ENCODE results near the gene MLX. TPM values are rescaled to one million over a fixed set of nuclear protein-coding genes. Genes with fewer than 3 reads are reported as not detected.

Gene MLX
- polyA plus RNA-seq, 6 donors from 2014 or later: 26.7 to 48.2 (median 32.9) TPM

DNA sequence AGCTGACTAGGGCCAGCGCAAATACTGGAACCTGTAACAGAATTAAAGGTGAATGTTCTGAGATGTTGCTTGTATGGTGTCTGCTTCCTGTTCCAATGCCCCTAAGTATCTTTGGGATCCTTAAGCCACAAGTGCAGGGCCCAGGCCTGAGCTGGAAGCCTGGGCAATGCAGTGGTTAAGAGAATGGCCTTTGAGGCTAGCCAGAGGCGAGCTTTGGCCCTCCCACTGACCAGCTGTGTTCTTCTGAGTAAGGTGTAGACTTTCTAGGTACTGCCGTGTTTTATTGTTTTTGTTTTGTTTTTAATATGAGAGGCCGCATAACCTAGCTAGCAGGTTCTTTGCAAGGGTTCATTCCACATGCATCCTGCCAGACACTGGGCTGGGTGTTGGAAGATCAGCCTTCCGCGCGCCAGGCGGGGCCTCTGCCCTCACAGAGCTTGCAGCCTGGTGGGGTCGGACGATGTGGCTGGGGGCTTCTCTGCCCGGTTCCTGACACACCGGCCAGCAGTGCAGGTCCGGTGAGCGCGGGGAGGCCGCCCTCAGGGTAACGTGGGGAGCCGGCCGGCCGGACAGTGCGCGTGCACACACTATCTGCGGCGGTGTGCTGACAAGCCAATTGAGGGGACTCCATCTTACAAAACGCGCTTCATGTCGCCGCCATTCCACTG lies 551 bp upstream of the MLX start:
- peak overlapping the region; percentile 56 to 94 (median 83) for H3K27ac Mint-ChIP-seq
- no peaks in the 10 kb centered on the region for H3K9me3 Mint-ChIP-seq
- peaks cover 29 to 62% (median 43%) of the 10 kb centered on the region in 3 donors for H3K4me1 Mint-ChIP-seq
- ATAC-seq (ENCODE audit: low read depth in 2 of 2): no peak
- no peaks in the 10 kb centered on the region for H3K36me3 Mint-ChIP-seq
- H3K27me3 Mint-ChIP-seq: no peaks in the 10 kb centered on the region
- DNase-seq: no peak
- peak overlapping the region; percentile 89 to 98 (median 94) for H3K4me3 Mint-ChIP-seq

DNA sequence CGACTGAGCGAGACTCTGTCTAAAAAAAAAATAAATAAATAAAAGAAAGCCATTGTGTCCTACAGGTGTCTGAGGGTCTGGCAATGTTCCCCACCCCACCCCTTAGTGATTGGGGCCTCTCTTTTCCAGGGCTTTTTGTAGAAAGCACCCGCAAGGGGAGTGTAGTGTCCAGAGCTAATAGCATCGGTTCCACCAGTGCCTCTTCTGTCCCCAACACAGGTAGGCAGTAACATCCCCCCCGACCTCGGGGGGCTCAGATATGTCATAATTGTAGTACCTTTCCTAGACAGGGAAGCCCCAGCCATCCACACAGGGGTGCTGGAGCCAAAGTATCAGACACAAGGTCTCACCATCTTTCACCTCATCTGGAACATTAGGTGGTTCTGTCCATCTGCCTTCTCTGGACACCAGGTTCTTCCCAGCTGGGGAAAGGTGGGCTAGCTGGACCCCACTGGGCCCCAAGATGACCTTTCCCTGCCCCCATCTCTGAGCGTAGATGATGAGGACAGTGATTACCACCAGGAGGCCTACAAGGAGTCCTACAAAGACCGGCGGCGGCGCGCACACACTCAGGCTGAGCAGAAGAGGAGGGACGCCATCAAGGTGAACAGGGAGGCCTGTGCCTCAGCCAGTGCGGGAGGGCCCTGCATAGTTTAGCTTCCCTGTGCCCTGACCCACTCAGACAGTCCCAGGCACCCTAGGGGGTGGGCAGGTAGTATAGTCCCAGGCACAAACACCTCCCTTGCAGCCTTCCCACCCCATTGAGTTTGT lies 1.6 kb downstream of the MLX start:
- Mint-ChIP-seq H3K4me3 (peak overlapping the region; percentile 24 to 96 (median 58)), H3K4me1 (peaks cover 22 to 46% (median 24%) of the 10 kb centered on the region in 3 donors), H3K27ac (peak overlapping the region in 4 of 6 donors; percentile 7 to 83 (median 38)), H3K27me3 (no peaks in the 10 kb centered on the region), H3K36me3 (peaks cover 3 to 10% of the 10 kb centered on the region in 2 donors), H3K9me3 (no peaks in the 10 kb centered on the region)
- DNase-seq: no peak
- no peak for ATAC-seq (ENCODE audit: low read depth in 2 of 2)

DNA sequence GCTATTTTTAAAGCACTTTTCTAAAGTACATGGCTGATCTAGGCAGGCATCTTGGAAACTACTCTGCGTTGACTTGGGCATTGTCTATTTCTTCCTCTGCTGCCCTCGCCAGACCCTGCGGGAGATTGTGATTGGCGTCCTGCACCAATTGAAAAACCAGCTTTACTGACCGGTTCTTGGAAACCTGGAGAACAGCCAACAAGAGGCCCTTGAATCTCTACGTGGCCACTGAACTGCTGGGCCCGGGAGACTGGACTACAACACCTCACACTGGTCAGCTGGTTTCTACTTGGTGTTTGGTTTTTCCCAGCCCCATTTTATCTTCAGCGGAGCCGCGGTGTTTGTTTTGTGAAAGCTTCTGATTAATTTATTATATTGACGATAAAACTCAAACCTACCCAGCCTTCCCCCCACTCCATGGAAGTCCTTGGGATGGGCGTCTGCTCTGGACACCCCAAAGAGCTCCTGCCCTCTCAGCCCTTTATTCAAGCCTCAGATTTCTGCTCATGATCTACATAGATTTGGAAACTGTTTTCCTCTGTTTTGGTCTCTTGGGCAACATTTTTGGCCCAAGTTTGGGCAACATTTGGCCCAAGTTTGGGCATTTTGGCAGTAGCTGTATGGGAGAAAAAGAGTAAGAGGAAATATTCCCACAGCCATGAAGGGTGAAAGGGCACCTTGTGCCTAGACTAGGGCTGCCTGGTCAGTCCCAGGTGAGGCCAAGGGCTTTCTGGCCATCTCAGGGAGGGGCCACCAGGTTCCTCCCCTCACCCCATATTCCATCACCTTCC lies 4.7 kb downstream of the MLX start:
- ATAC-seq (ENCODE audit: low read depth in 2 of 2) (no peak), DNase-seq (no peak)
- no peaks in the 10 kb centered on the region for H3K9me3 Mint-ChIP-seq
- peak overlapping the region in 2 of 8 donors; percentile 9 to 41 for H3K4me3 Mint-ChIP-seq
- H3K27ac Mint-ChIP-seq: no peak overlapping the region
- peaks cover 18 to 34% (median 28%) of the 10 kb centered on the region in 3 donors for H3K4me1 Mint-ChIP-seq
- H3K36me3 Mint-ChIP-seq: peaks cover 7 to 12% of the 10 kb centered on the region in 2 donors
- no peaks in the 10 kb centered on the region for H3K27me3 Mint-ChIP-seq

DNA sequence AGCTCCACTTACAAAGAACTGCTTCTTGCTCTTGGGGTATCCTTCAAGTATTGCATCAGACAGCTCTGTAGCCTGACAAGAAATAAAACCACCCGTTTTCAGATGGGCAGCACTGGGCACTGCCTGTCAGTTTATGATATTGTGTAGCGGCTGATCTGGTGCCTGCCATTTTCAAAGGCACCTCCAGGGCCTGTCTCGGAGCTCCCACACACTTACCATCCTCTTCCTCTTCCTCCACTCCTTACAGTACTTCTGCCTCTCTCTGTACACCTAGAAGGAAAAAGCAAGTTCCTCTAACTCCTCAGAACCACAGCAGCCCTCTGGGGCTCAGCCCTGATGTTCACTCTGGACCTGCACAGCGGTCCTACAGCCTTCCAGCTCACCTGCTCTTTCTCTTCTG lies 6.2 kb downstream of the MLX start:
- ATAC-seq (ENCODE audit: low read depth in 2 of 2): no peak
- Mint-ChIP-seq H3K27me3 (no peaks in the 10 kb centered on the region), H3K4me1 (peaks cover 26 to 37% (median 29%) of the 10 kb centered on the region in 3 donors), H3K9me3 (no peaks in the 10 kb centered on the region), H3K4me3 (no peak overlapping the region), H3K27ac (peak overlapping the region in 1 of 6 donors; percentile 65), H3K36me3 (peaks cover 7 to 12% of the 10 kb centered on the region in 2 donors)
- no peak for DNase-seq

DNA sequence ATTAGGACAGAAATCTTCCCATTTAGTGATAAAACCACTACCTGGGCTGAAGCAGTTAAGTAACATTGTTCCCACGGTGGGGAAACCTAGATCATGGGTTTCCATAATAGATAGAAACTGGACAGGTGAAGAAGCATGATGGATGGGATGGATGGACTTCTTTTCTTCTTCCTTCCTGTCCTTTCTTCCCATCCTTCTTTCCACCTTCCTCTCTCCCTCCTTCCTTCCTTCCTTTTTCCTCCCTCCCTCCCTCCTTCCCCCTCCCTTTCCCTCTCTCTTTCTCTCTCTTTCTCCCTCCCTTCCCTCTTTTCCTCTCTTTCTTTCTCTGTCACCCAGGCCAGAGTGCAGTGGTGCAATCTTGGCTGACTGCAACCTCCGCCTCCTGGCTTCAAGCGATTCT lies 7.6 kb downstream of the MLX start:
- ATAC-seq (ENCODE audit: low read depth in 2 of 2): no peak
- Mint-ChIP-seq H3K4me3 (peak overlapping the region in 1 of 8 donors; percentile 15), H3K9me3 (no peaks in the 10 kb centered on the region), H3K27me3 (no peaks in the 10 kb centered on the region), H3K27ac (no peak overlapping the region), H3K4me1 (peaks cover 31 to 41% (median 34%) of the 10 kb centered on the region in 3 donors), H3K36me3 (peaks cover 7 to 12% of the 10 kb centered on the region in 2 donors)
- DNase-seq: no peak

DNA sequence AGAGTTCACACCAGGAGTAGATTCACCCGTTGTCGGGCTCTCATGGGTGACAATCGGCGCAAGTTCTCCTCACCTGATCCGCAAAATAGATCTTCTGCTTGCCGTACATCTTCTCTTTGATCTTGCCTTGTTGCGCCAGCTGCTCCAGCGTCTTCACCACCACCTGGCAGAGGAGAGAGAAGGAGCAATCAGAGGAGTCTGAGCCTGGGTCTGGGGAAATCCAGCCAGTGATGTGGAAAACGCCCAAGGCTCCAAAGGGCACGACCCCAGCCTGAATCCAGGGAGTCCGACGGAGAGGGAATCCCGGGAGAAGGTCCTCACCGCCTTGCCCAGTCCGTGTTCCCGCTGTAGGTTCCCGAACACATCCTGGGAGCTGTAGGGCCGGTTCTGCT lies 10.2 kb downstream of the MLX start:
- H3K4me1 Mint-ChIP-seq: peaks cover 34 to 47% (median 39%) of the 10 kb centered on the region in 3 donors
- peak overlapping the region in 2 of 6 donors; percentile 92 to 96 for H3K27ac Mint-ChIP-seq

DNA sequence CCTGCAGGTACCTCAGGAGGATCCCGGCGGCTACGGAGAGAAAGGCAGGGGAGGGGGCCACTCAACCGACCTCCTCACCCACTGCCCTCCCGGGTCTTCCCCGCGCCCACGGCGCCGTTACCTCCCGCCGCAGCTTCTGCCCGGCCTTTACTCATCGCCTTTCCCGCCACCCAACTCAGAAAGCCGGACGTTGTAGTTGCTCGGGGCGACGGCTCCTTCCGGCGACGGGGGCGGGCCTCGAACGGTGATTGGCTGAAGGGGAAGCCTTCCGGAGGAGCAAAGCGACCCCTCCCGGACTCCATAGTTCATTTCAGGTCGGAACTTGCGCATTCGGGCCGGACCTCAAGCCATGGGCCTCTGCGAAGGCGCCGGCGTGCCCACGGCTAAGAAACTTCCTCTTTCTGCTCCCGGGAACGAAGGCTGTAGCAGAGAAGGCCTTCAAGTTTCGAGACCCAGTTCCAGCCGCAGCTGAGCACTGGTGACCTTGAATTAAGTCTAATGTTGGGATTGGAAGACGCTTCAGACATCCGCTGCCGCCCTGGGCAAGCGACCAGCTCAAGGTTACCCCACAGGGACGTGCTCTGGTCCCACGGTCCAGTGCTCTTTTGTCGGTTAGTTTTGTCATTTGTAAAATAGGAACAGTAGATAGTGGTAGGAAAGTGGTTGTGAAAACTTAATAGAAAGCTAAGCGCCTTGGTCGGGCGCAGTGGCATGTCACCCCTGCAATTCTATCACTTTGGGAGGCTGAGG lies 10.8 kb downstream of the MLX start, which contains the start of gene PSMC3IP:
TSS of gene PSMC3IP (minus strand) at position 198 of the 750 bp plus-strand sequence. CDS start at position 155, 43 bp downstream.
- peak; percentile 88 to 90 for ATAC-seq (ENCODE audit: low read depth in 2 of 2)
- peak within 1 kb of the TSS; percentile 92 to 99 (median 96) for H3K27ac Mint-ChIP-seq
- H3K27me3 Mint-ChIP-seq: no peaks in the 10 kb centered on the region
- no peaks in the 10 kb centered on the region for H3K9me3 Mint-ChIP-seq
- peaks cover 34 to 46% (median 39%) of the 10 kb centered on the region in 3 donors for H3K4me1 Mint-ChIP-seq
- peak; percentile 91 for DNase-seq
- H3K4me3 Mint-ChIP-seq: peak within 1 kb of the TSS; percentile 84 to 99 (median 97)
- H3K36me3 Mint-ChIP-seq: peaks cover 7 to 11% of the 10 kb centered on the region in 2 donors

More for the DNA sequence above, 10.2 kb downstream of the MLX start:
- no peaks in the 10 kb centered on the region for H3K9me3 Mint-ChIP-seq
- no peaks in the 10 kb centered on the region for H3K27me3 Mint-ChIP-seq
- DNase-seq (no peak), ATAC-seq (ENCODE audit: low read depth in 2 of 2) (no peak)
- H3K4me3 Mint-ChIP-seq: peak overlapping the region; percentile 84 to 99 (median 97)
- peaks cover 7 to 12% of the 10 kb centered on the region in 2 donors for H3K36me3 Mint-ChIP-seq

DNA sequence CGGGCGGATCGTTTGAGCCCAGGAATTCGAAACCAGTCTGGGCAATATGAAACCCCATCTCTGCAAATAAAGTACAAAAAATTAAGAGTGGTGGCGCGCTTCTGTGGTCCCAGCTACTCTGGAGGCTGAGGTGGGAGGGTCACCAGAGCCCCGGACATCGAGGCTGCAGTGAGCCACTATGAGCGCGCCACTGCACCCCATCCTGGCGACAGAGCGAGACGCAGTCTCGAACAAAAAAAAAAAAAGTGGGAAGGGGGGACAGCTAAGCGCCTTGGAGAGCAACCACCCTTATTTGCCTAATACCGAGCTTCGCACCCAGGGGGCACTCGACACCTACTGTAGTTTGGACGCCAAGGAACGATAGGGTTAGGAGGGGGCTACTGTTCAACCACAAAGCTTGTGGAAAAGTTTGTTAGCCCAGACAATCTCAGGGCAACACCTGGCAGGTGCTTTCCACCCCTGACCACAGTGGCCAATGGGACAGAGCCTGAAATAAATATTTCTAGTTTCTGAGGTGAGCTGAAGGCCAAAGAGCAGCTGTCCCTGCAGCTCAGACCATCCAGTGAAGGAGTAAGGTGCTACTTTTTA lies 11.5 kb downstream of the MLX start:
- peaks cover 4 to 6% of the 10 kb centered on the region in 2 donors for H3K36me3 Mint-ChIP-seq
- ATAC-seq (ENCODE audit: low read depth in 2 of 2) (peak; percentile 59 to 63), DNase-seq (peak; percentile 65)
- peak overlapping the region; percentile 92 to 99 (median 96) for H3K27ac Mint-ChIP-seq
- peak overlapping the region; percentile 84 to 99 (median 97) for H3K4me3 Mint-ChIP-seq
- H3K27me3 Mint-ChIP-seq: no peaks in the 10 kb centered on the region
- H3K4me1 Mint-ChIP-seq: peaks cover 30 to 40% (median 39%) of the 10 kb centered on the region in 3 donors
- H3K9me3 Mint-ChIP-seq: no peaks in the 10 kb centered on the region

DNA sequence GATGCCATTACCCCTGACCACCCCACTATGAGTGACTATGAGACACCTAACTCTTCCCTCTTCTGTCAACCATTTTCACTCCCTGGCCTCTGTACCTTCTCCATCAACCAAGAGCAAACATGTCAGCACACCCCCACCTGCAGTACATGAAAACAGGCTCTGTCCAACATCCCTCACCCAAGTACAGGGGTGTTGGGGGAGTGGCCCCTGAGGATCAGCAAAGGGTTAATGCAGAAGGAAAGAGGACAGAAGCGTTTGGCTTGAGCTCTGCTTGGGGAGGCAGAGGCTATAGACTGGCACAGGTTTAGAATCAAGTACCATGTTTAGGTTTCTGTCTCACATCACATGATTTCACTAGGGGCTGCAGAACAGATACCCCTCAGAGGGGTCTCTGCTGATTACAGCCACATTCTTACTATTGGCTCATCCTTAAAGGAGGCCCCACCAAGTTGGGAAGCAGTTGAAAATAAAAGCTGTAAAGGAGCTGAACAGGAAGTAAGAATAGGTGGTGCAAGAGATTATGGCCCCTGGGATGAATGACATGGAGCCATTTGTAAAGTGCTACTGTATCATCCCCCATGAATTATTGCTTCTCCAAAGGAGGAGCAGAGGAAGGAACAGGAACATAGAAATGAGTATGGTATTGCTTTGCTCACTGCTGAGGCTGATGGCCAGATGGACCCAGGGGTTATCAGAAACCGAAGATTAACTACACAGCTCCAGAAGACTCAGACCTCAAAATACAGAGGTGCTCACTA lies 13.1 kb downstream of the MLX start:
- no peak for DNase-seq
- Mint-ChIP-seq H3K27ac (peak overlapping the region in 2 of 6 donors; percentile 62 to 76), H3K9me3 (no peaks in the 10 kb centered on the region), H3K4me1 (peaks cover 28 to 39% (median 35%) of the 10 kb centered on the region in 3 donors), H3K4me3 (peak overlapping the region in 4 of 8 donors; percentile 56 to 78 (median 60)), H3K36me3 (peaks cover 0 to 3% of the 10 kb centered on the region in 2 donors), H3K27me3 (no peaks in the 10 kb centered on the region)
- no peak for ATAC-seq (ENCODE audit: low read depth in 2 of 2)

DNA sequence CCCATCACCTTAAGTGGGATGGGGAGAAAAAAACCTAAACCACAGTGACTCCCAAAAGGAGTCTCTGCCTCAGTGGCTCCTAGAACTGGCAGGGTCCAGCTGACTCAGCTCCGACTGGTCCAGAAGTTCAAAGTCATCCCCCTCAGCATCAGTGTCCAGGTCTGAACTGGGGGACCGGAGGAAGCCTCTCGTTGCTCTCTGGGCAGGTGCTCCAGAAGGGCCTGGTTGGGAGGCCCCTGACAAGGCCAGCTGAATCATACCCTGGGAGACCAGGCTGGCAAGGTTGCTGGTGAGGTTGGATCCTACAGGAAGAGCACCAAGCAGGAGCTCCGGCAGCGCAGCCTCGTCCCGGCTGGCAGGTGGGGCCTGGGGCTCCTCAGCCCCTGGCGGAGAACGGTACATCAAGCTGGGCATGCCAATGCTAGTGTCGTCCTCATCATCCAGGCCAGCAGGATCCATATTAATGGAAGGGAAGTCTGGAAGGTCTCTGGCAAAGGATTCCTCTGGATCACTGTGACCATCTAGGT lies 14.9 kb downstream of the MLX start:
- ATAC-seq (ENCODE audit: low read depth in 2 of 2): no peak
- no peak overlapping the region for H3K27ac Mint-ChIP-seq

DNA sequence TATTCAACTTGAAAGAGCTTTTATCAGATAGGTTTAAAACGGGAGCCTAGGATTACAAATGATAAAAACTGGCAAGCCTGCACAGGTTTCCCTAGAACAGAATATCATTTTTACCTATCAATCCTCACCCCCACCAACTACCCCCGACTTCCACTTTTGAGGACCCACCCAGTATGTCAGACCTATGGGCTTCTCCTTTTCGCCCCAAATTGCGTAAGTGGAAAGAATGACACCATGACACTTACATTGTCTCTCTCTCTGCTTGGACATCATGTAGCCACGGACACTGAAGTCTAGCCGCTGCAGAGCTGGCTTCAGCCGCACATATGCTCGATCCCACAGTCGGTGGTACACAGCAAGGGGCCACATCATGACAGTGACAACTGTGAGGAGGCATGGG lies 18.0 kb downstream of the MLX start:
- DNase-seq: no peak

More for the DNA sequence above, 14.9 kb downstream of the MLX start:
- Mint-ChIP-seq H3K4me3 (no peak overlapping the region), H3K27me3 (no peaks in the 10 kb centered on the region), H3K36me3 (peaks cover 0 to 8% of the 10 kb centered on the region in 2 donors), H3K9me3 (no peaks in the 10 kb centered on the region), H3K4me1 (peaks cover 19 to 36% (median 30%) of the 10 kb centered on the region in 3 donors)
- no peak for DNase-seq

More for the DNA sequence above, 18.0 kb downstream of the MLX start:
- H3K36me3 Mint-ChIP-seq: peaks cover 8 to 12% of the 10 kb centered on the region in 2 donors
- H3K27me3 Mint-ChIP-seq: no peaks in the 10 kb centered on the region
- ATAC-seq (ENCODE audit: low read depth in 2 of 2): no peak
- no peaks in the 10 kb centered on the region for H3K9me3 Mint-ChIP-seq
- H3K4me1 Mint-ChIP-seq: peaks cover 12 to 17% (median 16%) of the 10 kb centered on the region in 3 donors
- H3K27ac Mint-ChIP-seq: no peak overlapping the region
- H3K4me3 Mint-ChIP-seq: peak overlapping the region in 1 of 8 donors; percentile 13
